Gastrocnemius medialis (tissue), 4 donors: ENCODE measurements around the gene LRMDA. TPM values are rescaled to one million over a fixed set of nuclear protein-coding genes. Genes with fewer than 3 reads are reported as not detected.

Experiments used
- ATAC-seq, 2 donors: fragments of 150-250 bp; one replicate each; pipeline ENCODE4 v1.9.1; 2016
- DNase-seq, 2 donors: peaks; one replicate each; pipeline ENCODE4 v3.0.0-alpha.2; 2019
- H3K27ac ChIP-seq, 4 donors: fragments of 200-600 bp; sonication (generic); 1 replicate in 1 of 4; 2 replicates in 3 of 4; pipeline ENCODE4 v1.5.1; 2016 to 2018; ENCODE audit warnings: mild to moderate bottlenecking in 2 of 4, moderate library complexity in 1 of 4
- H3K27me3 ChIP-seq, 3 donors: fragments of 200-600 bp; sonication (generic) in 2 of 3; 1 replicate in 1 of 3; 2 replicates in 2 of 3; pipeline versions ENCODE4 v1.5.1 to v1.6.0; 2016 to 2019; ENCODE audit warnings: mild to moderate bottlenecking in 1 of 3, moderate library complexity in 1 of 3
- H3K36me3 ChIP-seq, 2 donors: fragments of 200-600 bp; sonication (generic) in 1 of 2; one replicate each; pipeline ENCODE4 v1.5.1; 2017 to 2018
- H3K4me1 ChIP-seq, 2 donors: fragments of 200-600 bp; sonication (generic) in 1 of 2; one replicate each; pipeline ENCODE4 v1.5.1; 2016 to 2017; ENCODE audit warnings: mild to moderate bottlenecking in 2 of 2
- H3K4me3 ChIP-seq, 4 donors: fragments of 200-600 bp; sonication (generic) in 3 of 4; 1 replicate in 1 of 4; 2 replicates in 3 of 4; pipeline ENCODE4 v1.5.1; 2016 to 2019; ENCODE audit warnings: mild to moderate bottlenecking in 2 of 4
- H3K9me3 ChIP-seq, 3 donors: fragments of 200-600 bp; sonication (generic) in 2 of 3; 1 replicate in 1 of 3; 2 replicates in 2 of 3; pipeline ENCODE4 v1.5.1; 2016 to 2019
- CTCF ChIP-seq, 5 experiments: fragments of 450-650 bp in 3 of 5; fragments of 200-600 bp in 2 of 5; sonication (generic) in 2 of 5; IDR thresholded peaks in 4 of 5; conservative IDR thresholded peaks in 1 of 5; 1 replicate in 4 of 5; 2 replicates in 1 of 5; pipeline ENCODE4 v1.5.1; 2016 to 2019; ENCODE audit warnings: antibody characterized with exemption in 5 of 5, mild to moderate bottlenecking in 3 of 5, moderate library complexity in 3 of 5
- POLR2A ChIP-seq, 2 donors: fragments of 450-650 bp; IDR thresholded peaks; one replicate each; pipeline ENCODE4 v1.6.1; 2017; ENCODE audit warnings: antibody characterized with exemption in 2 of 2, mild to moderate bottlenecking in 2 of 2, moderate library complexity in 2 of 2
- in situ Hi-C, 4 donors: fragments of 200-750 bp; cut with MboI; loops; one replicate each; pipeline versions ENCODE4 v1.15.0 to v1.8.0; 2017; ENCODE audit warnings: low sequenced_read_pairs in 4 of 4
- intact Hi-C: fragments of 100-400 bp; cut with DNase I; formaldehyde crosslinking; loops from one replicate; pipeline ENCODE4 v1.15.1; 2023; ENCODE audit warnings: low total_unique reads
- total RNA-seq, 4 donors: library from RNA; depleted of rRNA; stranded (reverse); fragments of >200 nt; gene quantifications; one replicate each; pipeline versions ENCODE4 v1.1.0 to v1.2.3, GENCODE V29; 2016

LRMDA gene
- total RNA-seq, 4 donors from 2014 or later: 0.80 to 4.5 (median 1.4) TPM

DNA sequence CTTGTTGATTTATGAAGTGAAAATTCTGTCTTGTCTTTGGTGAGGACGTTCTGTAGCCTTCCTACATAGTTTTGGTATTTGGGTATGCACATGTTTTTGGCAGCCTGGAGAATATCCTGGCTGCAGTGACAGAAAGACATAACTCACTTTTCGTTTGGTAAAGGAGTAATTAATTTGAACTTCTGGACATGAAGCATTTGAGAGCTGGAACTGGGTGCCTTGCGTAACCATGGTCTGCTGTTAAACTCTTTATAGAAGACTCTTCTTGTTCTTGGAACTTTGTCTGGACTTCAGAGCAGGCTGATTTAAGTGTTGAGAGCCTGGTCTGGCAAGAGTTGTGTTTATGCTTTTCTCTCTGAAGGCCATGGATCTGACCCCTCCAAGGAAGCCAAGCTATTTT is 231.3 kb downstream of the LRMDA start:
- Histone ChIP-seq H3K4me1 (peaks cover 4 to 21% of the 10 kb centered on the region in 2 donors), H3K4me3 (no peak overlapping the region), H3K27me3 (peaks cover 0 to 3% (median 0%) of the 10 kb centered on the region in 3 donors), H3K36me3 (no peaks in the 10 kb centered on the region), H3K27ac (peak overlapping the region; percentile 30 to 62 (median 46)), H3K9me3 (no peaks in the 10 kb centered on the region)
- ATAC-seq (peak; percentile 87 to 91), DNase-seq (peak; percentile 50 to 70)
- in situ Hi-C loops: no loop called here
- intact Hi-C loops: no loop called here
- TF ChIP-seq CTCF (IDR thresholded peaks at IDR 0.05 in 4 of 5, conservative IDR thresholded peaks at IDR 0.05 in 1 of 5): no peak
- no peak for TF ChIP-seq POLR2A (IDR thresholded peaks at IDR 0.05)

DNA sequence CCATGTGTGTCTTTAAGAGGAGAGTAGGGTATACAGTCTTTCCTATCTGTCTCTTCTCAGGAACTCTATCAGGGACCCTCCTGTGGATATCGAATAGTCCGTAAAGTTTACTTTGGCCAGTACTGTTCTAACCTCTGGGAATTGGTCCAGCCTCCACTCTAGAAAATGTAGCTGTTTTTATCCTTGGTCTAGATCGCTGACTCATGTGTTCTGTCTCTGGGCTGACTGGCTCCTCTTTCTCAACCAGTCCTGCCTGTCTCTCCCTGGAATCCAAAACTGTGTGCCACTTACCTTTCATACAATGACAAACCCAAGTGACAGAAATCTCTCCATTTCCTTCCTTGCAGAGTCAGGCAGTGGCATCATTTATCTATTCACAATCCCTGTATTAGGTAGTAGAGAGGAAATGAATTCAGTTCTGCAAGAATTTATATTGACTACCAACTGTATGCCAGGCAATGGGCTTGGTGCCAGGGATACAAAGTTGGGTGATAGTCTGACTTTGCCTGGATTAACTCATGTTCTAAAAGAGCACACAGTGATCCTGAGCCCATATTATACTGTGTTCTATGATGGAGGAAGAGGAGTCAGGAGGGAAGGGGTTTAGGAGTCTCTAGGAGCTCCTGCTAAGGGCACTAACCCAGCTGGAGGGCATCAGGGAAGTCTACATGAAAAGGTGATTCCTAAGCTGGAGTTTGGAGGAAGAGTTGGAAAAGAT is 232.7 kb downstream of the LRMDA start:
- no peak for TF ChIP-seq POLR2A (IDR thresholded peaks at IDR 0.05)
- TF ChIP-seq CTCF (IDR thresholded peaks at IDR 0.05 in 4 of 5, conservative IDR thresholded peaks at IDR 0.05 in 1 of 5): no peak
- intact Hi-C loops (no loop called here), in situ Hi-C loops (no loop called here)

DNA sequence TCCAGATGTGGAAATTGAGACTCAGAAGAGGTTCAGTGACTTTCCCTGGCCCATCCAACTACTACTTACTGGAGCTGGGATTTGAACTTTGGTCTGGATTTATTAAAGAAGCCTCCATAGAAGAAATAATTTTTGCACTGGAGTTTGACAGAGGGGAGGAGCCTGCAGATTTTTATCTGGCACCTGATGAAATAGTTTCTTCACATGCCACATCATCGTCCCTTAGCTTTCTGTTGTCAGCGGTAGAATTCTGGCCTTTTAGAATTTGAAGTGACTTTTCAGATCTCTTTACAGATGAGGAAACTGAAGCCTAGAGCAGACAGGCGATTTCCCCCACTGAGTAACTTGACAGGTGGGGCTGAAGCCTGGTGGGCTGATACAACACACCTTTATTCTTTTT is 233.5 kb downstream of the LRMDA start:
- TF ChIP-seq POLR2A (IDR thresholded peaks at IDR 0.05) (no peak), CTCF (IDR thresholded peaks at IDR 0.05 in 4 of 5, conservative IDR thresholded peaks at IDR 0.05 in 1 of 5) (no peak)
- DNase-seq (no peak), ATAC-seq (no peak)
- Histone ChIP-seq H3K9me3 (no peaks in the 10 kb centered on the region), H3K4me1 (peaks cover 4 to 21% of the 10 kb centered on the region in 2 donors), H3K4me3 (no peak overlapping the region), H3K27me3 (no peaks in the 10 kb centered on the region), H3K27ac (no peak overlapping the region), H3K36me3 (no peaks in the 10 kb centered on the region)
- intact Hi-C loops: no loop called here
- in situ Hi-C loops: no loop called here

More for the DNA sequence above, 232.7 kb downstream of the LRMDA start:
- peaks cover 0 to 3% (median 0%) of the 10 kb centered on the region in 3 donors for H3K27me3 ChIP-seq
- no peaks in the 10 kb centered on the region for H3K36me3 ChIP-seq
- no peaks in the 10 kb centered on the region for H3K9me3 ChIP-seq
- peak overlapping the region; percentile 30 to 62 (median 46) for H3K27ac ChIP-seq
- ATAC-seq (peak; percentile 67 to 69), DNase-seq (peak; percentile 13 to 16)
- H3K4me3 ChIP-seq: no peak overlapping the region
- peaks cover 4 to 21% of the 10 kb centered on the region in 2 donors for H3K4me1 ChIP-seq

DNA sequence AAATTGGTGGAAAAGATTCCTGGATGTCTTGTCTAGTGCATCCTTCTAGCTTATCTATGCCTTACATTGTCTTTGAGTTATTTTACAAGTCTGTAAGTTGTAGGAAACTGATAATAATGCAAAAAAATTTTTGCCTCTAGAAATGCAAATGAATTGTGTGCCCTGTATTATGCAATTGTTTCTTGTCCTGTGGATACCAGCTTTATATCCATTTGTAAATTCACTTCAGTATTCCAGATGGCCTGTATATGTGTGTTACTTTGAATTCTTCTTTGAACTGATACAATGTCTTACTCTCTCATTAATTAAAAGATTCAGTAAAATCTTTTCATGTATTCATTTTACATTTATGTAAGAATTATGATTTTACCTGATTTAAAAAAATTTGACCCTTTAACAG is 234.3 kb downstream of the LRMDA start:
- H3K27ac ChIP-seq: no peak overlapping the region
- DNase-seq (no peak), ATAC-seq (no peak)
- H3K4me3 ChIP-seq: no peak overlapping the region
- peaks cover 4 to 21% of the 10 kb centered on the region in 2 donors for H3K4me1 ChIP-seq
- H3K27me3 ChIP-seq: no peaks in the 10 kb centered on the region
- no peaks in the 10 kb centered on the region for H3K9me3 ChIP-seq
- intact Hi-C loops: no loop called here
- no peaks in the 10 kb centered on the region for H3K36me3 ChIP-seq
- in situ Hi-C loops: no loop called here
- TF ChIP-seq POLR2A (IDR thresholded peaks at IDR 0.05): no peak
- no peak for TF ChIP-seq CTCF (IDR thresholded peaks at IDR 0.05 in 4 of 5, conservative IDR thresholded peaks at IDR 0.05 in 1 of 5)
